H9 (cell line): ENCODE measurements around the gene TYRO3. TPM values are rescaled to one million over a fixed set of nuclear protein-coding genes. Genes with fewer than 3 reads are reported as not detected.

Experiments used
- DNase-seq: peaks from one replicate; pipeline ENCODE4 v3.0.0-alpha.2; 2017
- H2AFZ ChIP-seq: one replicate; pipeline ENCODE4 v1.6.1; 2013; ENCODE audit warnings: mild to moderate bottlenecking, low read length, control low read depth, moderate library complexity
- H2AK5ac ChIP-seq: 2 replicates; pipeline ENCODE4 v1.6.1; 2013; ENCODE audit warnings: low read length, control low read depth, mixed read lengths; ENCODE audit not compliant: insufficient read length
- H2BK120ac ChIP-seq: one replicate; pipeline ENCODE4 v1.6.1; 2013; ENCODE audit warnings: low read depth, mild to moderate bottlenecking, low read length, control low read depth, inconsistent platforms; ENCODE audit not compliant: poor library complexity, severe bottlenecking
- H2BK12ac ChIP-seq: 2 replicates; pipeline ENCODE4 v1.6.1; 2013; ENCODE audit warnings: low read length, control low read depth, mixed read lengths, low read depth; ENCODE audit not compliant: insufficient read length
- H2BK15ac ChIP-seq: 2 replicates; pipeline ENCODE4 v1.6.1; 2013; ENCODE audit warnings: low read depth, low read length, control low read depth
- H2BK20ac ChIP-seq: one replicate; pipeline ENCODE4 v1.6.1; 2013; ENCODE audit warnings: low read depth, mild to moderate bottlenecking, low read length, control low read depth, inconsistent platforms; ENCODE audit not compliant: poor library complexity, severe bottlenecking
- H2BK5ac ChIP-seq: 2 replicates; pipeline ENCODE4 v1.6.1; 2013; ENCODE audit warnings: low read length, control low read depth, mixed read lengths; ENCODE audit not compliant: insufficient read length
- H3K14ac ChIP-seq: 2 replicates; pipeline ENCODE4 v1.6.1; 2013; ENCODE audit warnings: low read length, control low read depth; ENCODE audit not compliant: insufficient read depth
- H3K18ac ChIP-seq: 2 replicates; pipeline ENCODE4 v1.6.1; 2013; ENCODE audit warnings: low read depth, mild to moderate bottlenecking, mixed read lengths, low read length, control low read depth; ENCODE audit not compliant: insufficient read length
- H3K23ac ChIP-seq: 2 replicates; pipeline ENCODE4 v1.6.1; 2013; ENCODE audit warnings: low read length, control low read depth, mixed read lengths, low read depth; ENCODE audit not compliant: insufficient read length
- H3K23me2 ChIP-seq: 2 replicates; pipeline ENCODE4 v1.6.1; 2013; ENCODE audit warnings: low read depth, mild to moderate bottlenecking, mixed read lengths, low read length, control low read depth; ENCODE audit not compliant: insufficient read length, poor library complexity, severe bottlenecking
- H3K27ac ChIP-seq: 2 replicates; pipeline ENCODE4 v1.5.1; 2013; ENCODE audit warnings: low read length, control low read depth, mixed read lengths, low read depth; ENCODE audit not compliant: insufficient read length
- H3K27me3 ChIP-seq: 2 replicates; pipeline ENCODE4 v1.6.1; 2013; ENCODE audit warnings: low read length, control low read depth, inconsistent platforms; ENCODE audit not compliant: insufficient read depth
- H3K4ac ChIP-seq: 2 replicates; pipeline ENCODE4 v1.6.1; 2013; ENCODE audit warnings: low read depth, mild to moderate bottlenecking, control low read depth, inconsistent platforms, low read length, moderate library complexity
- H3K4me1 ChIP-seq: 2 replicates; pipeline ENCODE4 v1.6.1; 2013; ENCODE audit warnings: low read length, control low read depth, inconsistent platforms; ENCODE audit not compliant: insufficient read depth
- H3K4me2 ChIP-seq: 2 replicates; pipeline ENCODE4 v1.6.1; 2013; ENCODE audit warnings: low read length, control low read depth, mixed read lengths; ENCODE audit not compliant: insufficient read length, insufficient read depth
- H3K56ac ChIP-seq: 2 replicates; pipeline ENCODE4 v1.6.1; 2013; ENCODE audit warnings: low read depth, mild to moderate bottlenecking, mixed read lengths, low read length, control low read depth; ENCODE audit not compliant: insufficient read length
- H3K79me1 ChIP-seq: 2 replicates; pipeline ENCODE4 v1.6.1; 2013; ENCODE audit warnings: low read depth, mild to moderate bottlenecking, moderate library complexity, low read length, control low read depth, inconsistent platforms; ENCODE audit not compliant: insufficient read depth, poor library complexity, severe bottlenecking
- H3K79me2 ChIP-seq: 2 replicates; pipeline ENCODE4 v1.6.1; 2013; ENCODE audit warnings: low read length, control low read depth, inconsistent platforms; ENCODE audit not compliant: insufficient read depth
- H3K9ac ChIP-seq: 2 replicates; pipeline ENCODE4 v1.6.1; 2013; ENCODE audit warnings: low read length, control low read depth, mixed read lengths; ENCODE audit not compliant: insufficient read length; ENCODE audit errors: extremely low read depth
- H3K9me3 ChIP-seq: one replicate; pipeline ENCODE4 v1.6.1; 2013; ENCODE audit warnings: low read depth, low read length, inconsistent platforms; ENCODE audit not compliant: control insufficient read depth
- H3T11ph ChIP-seq: one replicate; pipeline ENCODE4 v1.6.1; 2013; ENCODE audit warnings: mild to moderate bottlenecking, low read length, control low read depth, inconsistent platforms
- H4K20me1 ChIP-seq: one replicate; pipeline ENCODE4 v1.6.1; 2013; ENCODE audit not compliant: control insufficient read depth, insufficient read length, insufficient read depth
- H4K5ac ChIP-seq: 2 replicates; pipeline ENCODE4 v1.6.1; 2013; ENCODE audit warnings: low read depth, mild to moderate bottlenecking, mixed read lengths, low read length, control low read depth; ENCODE audit not compliant: insufficient read length
- H4K8ac ChIP-seq: replicated peaks from 2 replicates; pipeline ENCODE4 v1.6.1; 2013; ENCODE audit warnings: low read length, control low read depth, mixed read lengths, low read depth; ENCODE audit not compliant: insufficient read length
- H4K91ac ChIP-seq: 2 replicates; pipeline ENCODE4 v1.6.1; 2013; ENCODE audit warnings: low read depth, mild to moderate bottlenecking, moderate library complexity, mixed read lengths, low read length, control low read depth; ENCODE audit not compliant: insufficient read length
- H3K27ac Mint-ChIP-seq, 3 experiments: 2 replicates in 2 of 3; 3 replicates in 1 of 3; pipeline ENCODE4 v1.8.0; 2020 to 2021; ENCODE audit warnings: mixed read lengths in 3 of 3, mild to moderate bottlenecking in 1 of 3, moderate library complexity in 1 of 3
- H3K27me3 Mint-ChIP-seq: 2 replicates; pipeline ENCODE4 v1.8.0; 2021; ENCODE audit warnings: low read depth, mild to moderate bottlenecking, moderate library complexity, mixed read lengths
- H3K36me3 Mint-ChIP-seq, 3 experiments: 2 replicates in 2 of 3; 3 replicates in 1 of 3; pipeline ENCODE4 v1.8.0; 2020 to 2021; ENCODE audit warnings: low read depth in 3 of 3, mixed read lengths in 3 of 3; ENCODE audit not compliant: insufficient read depth in 1 of 3
- H3K4me1 Mint-ChIP-seq, 2 experiments: 2 replicates each; pipeline ENCODE4 v1.8.0; 2020; ENCODE audit warnings: mixed read lengths in 2 of 2
- H3K4me3 Mint-ChIP-seq, 2 experiments: 2 replicates in 1 of 2; 3 replicates in 1 of 2; pipeline ENCODE4 v1.8.0; 2020 to 2021; ENCODE audit warnings: mild to moderate bottlenecking in 2 of 2, mixed read lengths in 2 of 2, moderate library complexity in 1 of 2
- H3K9me3 Mint-ChIP-seq, 2 experiments: 2 replicates in 1 of 2; 3 replicates in 1 of 2; pipeline ENCODE4 v1.8.0; 2020; ENCODE audit warnings: mild to moderate bottlenecking in 2 of 2, mixed read lengths in 2 of 2, moderate library complexity in 1 of 2
- WGBS: extraction: QIAGEN DNeasy Blood & Tissue Kit; methylation state at CpG from one replicate; pipeline ENCODE4 v1.1.7; 2013; ENCODE audit warnings: missing lambda C conversion rate, low lambda C conversion rate, mixed read lengths; ENCODE audit not compliant: insufficient read length; ENCODE audit errors: extremely low coverage; 5-methylcytosine and 5-hydroxymethylcytosine counted together
- total RNA-seq: library from RNA; stranded (reverse); gene quantifications from 2 replicates; pipeline ENCODE4 v1.2.1, GENCODE V29; 2021
- TF ChIP-seq, protein P1 (sequence below): fragments of 200-600 bp; sonication (generic); conservative IDR thresholded peaks from 3 replicates; pipeline ENCODE4 v1.8.0; 2021; ENCODE audit warnings: antibody characterized with exemption, mild to moderate bottlenecking

The TYRO3 gene
- total RNA-seq, 1 experiment from 2014 or later = 124 TPM

GRCh38 chr15:41513506-41514227 lies 45.3 kb upstream of the TYRO3 start, which contains the start of gene LTK:
Gene LTK, minus strand, starts transcription at chr15:41513827. Its CDS starts 118 bp downstream, at chr15:41513709.
- H2AFZ ChIP-seq = no peak within 1 kb of the TSS
- H3K23me2 ChIP-seq = peaks cover 11% of the 10 kb centered on the region
- H3K9ac ChIP-seq = no peak within 1 kb of the TSS
- no peak within 1 kb of the TSS; the same call in 1 of the 2 replicates for H3K14ac ChIP-seq
- no peak within 1 kb of the TSS for H4K8ac ChIP-seq
- peaks cover 23 to 27% of the 10 kb centered on the region in 2 experiments for H3K4me1 Mint-ChIP-seq
- H2BK20ac ChIP-seq = no peak within 1 kb of the TSS
- peaks cover 64% of the 10 kb centered on the region for H3K27me3 Mint-ChIP-seq
- H3K56ac ChIP-seq = no peak within 1 kb of the TSS
- H3K4me1 ChIP-seq = no peaks in the 10 kb centered on the region
- no peak within 1 kb of the TSS for H3K27ac ChIP-seq
- no peak within 1 kb of the TSS for H3T11ph ChIP-seq
- peak; percentile 73 for DNase-seq
- H2BK15ac ChIP-seq = no peak within 1 kb of the TSS; the same call in 1 of the 2 replicates
- H4K20me1 ChIP-seq = no peaks in the 10 kb centered on the region
- WGBS = no CpG with 5 or more reads among the region's 33 CpGs
- H3K9me3 Mint-ChIP-seq = no peaks in the 10 kb centered on the region; a peak in 1 of 5 replicates
- no peaks in the 10 kb centered on the region for H3K9me3 ChIP-seq
- peaks cover 16 to 20% (median 19%) of the 10 kb centered on the region in 3 experiments for H3K36me3 Mint-ChIP-seq
- H3K79me2 ChIP-seq = no peaks in the 10 kb centered on the region
- H3K4ac ChIP-seq = no peak within 1 kb of the TSS
- H3K23ac ChIP-seq = no peak within 1 kb of the TSS
- peaks cover 30% of the 10 kb centered on the region for H3K27me3 ChIP-seq
- no peak within 1 kb of the TSS for H2BK120ac ChIP-seq
- no peak within 1 kb of the TSS for H2BK12ac ChIP-seq
- H3K4me3 Mint-ChIP-seq = peak within 1 kb of the TSS; percentile 60 to 84
- H4K5ac ChIP-seq = no peak within 1 kb of the TSS
- H3K27ac Mint-ChIP-seq = no peak within 1 kb of the TSS
- TF ChIP-seq, protein P1, sequence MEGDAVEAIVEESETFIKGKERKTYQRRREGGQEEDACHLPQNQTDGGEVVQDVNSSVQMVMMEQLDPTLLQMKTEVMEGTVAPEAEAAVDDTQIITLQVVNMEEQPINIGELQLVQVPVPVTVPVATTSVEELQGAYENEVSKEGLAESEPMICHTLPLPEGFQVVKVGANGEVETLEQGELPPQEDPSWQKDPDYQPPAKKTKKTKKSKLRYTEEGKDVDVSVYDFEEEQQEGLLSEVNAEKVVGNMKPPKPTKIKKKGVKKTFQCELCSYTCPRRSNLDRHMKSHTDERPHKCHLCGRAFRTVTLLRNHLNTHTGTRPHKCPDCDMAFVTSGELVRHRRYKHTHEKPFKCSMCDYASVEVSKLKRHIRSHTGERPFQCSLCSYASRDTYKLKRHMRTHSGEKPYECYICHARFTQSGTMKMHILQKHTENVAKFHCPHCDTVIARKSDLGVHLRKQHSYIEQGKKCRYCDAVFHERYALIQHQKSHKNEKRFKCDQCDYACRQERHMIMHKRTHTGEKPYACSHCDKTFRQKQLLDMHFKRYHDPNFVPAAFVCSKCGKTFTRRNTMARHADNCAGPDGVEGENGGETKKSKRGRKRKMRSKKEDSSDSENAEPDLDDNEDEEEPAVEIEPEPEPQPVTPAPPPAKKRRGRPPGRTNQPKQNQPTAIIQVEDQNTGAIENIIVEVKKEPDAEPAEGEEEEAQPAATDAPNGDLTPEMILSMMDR = no peak
- peak within 1 kb of the TSS; percentile 87 for H3K4me2 ChIP-seq
- no peaks in the 10 kb centered on the region for H3K79me1 ChIP-seq
- no peak within 1 kb of the TSS for H2AK5ac ChIP-seq
- H2BK5ac ChIP-seq = no peak within 1 kb of the TSS
- no peak within 1 kb of the TSS for H4K91ac ChIP-seq
- no peak within 1 kb of the TSS for H3K18ac ChIP-seq
